SH-SY5Y (cell line): ENCODE results near the gene GJB4.

Experiments used
- GATA2 ChIP-seq: IDR thresholded peaks from 2 replicates; pipeline ENCODE4 v1.6.1; 2011; ENCODE audit warnings: mild to moderate bottlenecking, low read depth, low read length
- GATA3 ChIP-seq: IDR thresholded peaks from 2 replicates; pipeline ENCODE4 v1.6.1; 2011; ENCODE audit warnings: low read depth, mild to moderate bottlenecking, low read length, moderate library complexity

DNA sequence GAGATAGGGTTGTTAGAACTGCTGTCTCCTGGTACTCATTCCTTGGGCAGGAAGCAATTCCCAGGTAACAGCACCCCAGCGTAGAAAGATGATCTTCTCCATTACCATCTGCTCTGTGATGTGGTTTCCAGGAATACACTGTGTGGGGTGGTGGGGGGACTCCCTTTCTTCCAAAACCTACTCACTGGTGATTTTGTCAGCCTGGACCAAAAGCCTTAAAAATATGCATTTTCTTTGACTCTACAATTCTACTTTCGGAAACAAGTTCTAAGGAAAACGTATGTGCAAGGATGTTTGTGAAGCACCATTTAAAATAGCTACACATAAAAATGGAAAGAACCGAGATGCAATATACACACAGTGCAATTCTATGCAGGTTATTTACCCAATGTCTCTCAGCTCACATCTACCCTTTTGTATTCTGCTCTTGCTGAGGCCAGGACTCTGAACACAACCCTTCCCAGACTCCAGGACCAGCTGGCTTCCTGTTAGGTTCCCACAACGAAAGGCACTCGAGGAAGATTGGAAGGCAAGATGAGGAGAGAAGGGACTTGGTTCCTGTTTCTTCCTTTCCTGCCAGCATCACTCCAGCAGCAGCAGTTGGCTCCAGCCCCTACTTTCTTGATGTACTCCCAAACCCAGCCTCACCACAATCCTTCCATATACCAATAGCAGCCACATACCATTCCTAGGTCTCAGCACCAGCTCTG lies 37.7 kb upstream of the GJB4 start:
- TF ChIP-seq GATA3 (0 out of 2 replicates have a peak, but pooled peaks have one; percentile 3), GATA2 (no peak)
